GM19025 (cell line): ENCODE results near the gene GHRL.
"Not testable (repeated sequence)": the region's sequence is repeated elsewhere in the genome, so short reads cannot be mapped to it uniquely, and the experiment has no call there.

Experiments
- ATAC-seq: cut with Tn5 transposase; IDR thresholded peaks from one replicate; pipeline ENCODE4 v1.9.1; 2021; ENCODE audit warnings: mild to moderate bottlenecking, low read depth, moderate library complexity; ENCODE audit not compliant: unreplicated experiment

Gene GHRL

GRCh38 chr3:10278501-10278900, 14.2 kb downstream of the GHRL start:
- ATAC-seq = no peak

GRCh38 chr3:10277115-10277625, 15.6 kb downstream of the GHRL start:
- ATAC-seq = no peak

- ATAC-seq = no peak
Observed at GRCh38 chr3:10274601-10275000, 18.1 kb downstream of the GHRL start.

- no peak for ATAC-seq
Observed at GRCh38 chr3:10273702-10274305, 18.9 kb downstream of the GHRL start.

GRCh38 chr3:10272977-10273376, 19.8 kb downstream of the GHRL start:
- ATAC-seq = no peak

GRCh38 chr3:10272476-10272875, 20.3 kb downstream of the GHRL start:
- ATAC-seq = not testable (repeated sequence)

- no peak for ATAC-seq
Observed at GRCh38 chr3:10269443-10269842, 23.3 kb downstream of the GHRL start.

- no peak for ATAC-seq
Observed at GRCh38 chr3:10268930-10269329, 23.8 kb downstream of the GHRL start.

- ATAC-seq = no peak
Observed at GRCh38 chr3:10268116-10268515, 24.6 kb downstream of the GHRL start.

- not testable (repeated sequence) for ATAC-seq
Observed at GRCh38 chr3:10266936-10267335, 25.8 kb downstream of the GHRL start.

GRCh38 chr3:10265833-10266232, 26.9 kb downstream of the GHRL start:
- ATAC-seq = no peak

- ATAC-seq = no peak
Observed at GRCh38 chr3:10263646-10264363, 28.9 kb downstream of the GHRL start.

GRCh38 chr3:10262027-10262426, 30.7 kb downstream of the GHRL start:
- no peak for ATAC-seq

- ATAC-seq = no peak
Observed at GRCh38 chr3:10260211-10260701, 32.5 kb downstream of the GHRL start.

- ATAC-seq = no peak
Observed at GRCh38 chr3:10259798-10260197, 32.9 kb downstream of the GHRL start.

GRCh38 chr3:10259036-10259435, 33.7 kb downstream of the GHRL start:
- ATAC-seq = no peak

- ATAC-seq = no peak
Observed at GRCh38 chr3:10255835-10256234, 36.9 kb downstream of the GHRL start.

GRCh38 chr3:10253731-10254130, 39.0 kb downstream of the GHRL start:
- ATAC-seq = no peak

- ATAC-seq = no peak
Observed at GRCh38 chr3:10251006-10251405, 41.7 kb downstream of the GHRL start.

GRCh38 chr3:10249833-10250232, 42.9 kb downstream of the GHRL start:
- no peak for ATAC-seq

- ATAC-seq = no peak
Observed at GRCh38 chr3:10248984-10249748, 43.6 kb downstream of the GHRL start.
